ENCODE data around the gene KIDINS220.
"Not testable (repeated sequence)": the region's sequence is repeated elsewhere in the genome, so short reads cannot be mapped to it uniquely, and the experiment has no call there.

Gene KIDINS220

GRCh38 chr2:8754106-8754776, 83.2 kb downstream of the KIDINS220 start:
- Histone ChIP-seq H3K27me3 (ENCODE audit: control insufficient read depth, insufficient read depth, low read length) (no peaks in the 10 kb centered on the region), H3K27ac (ENCODE audit: low read depth, low read length) (no peak overlapping the region), H3K4me3 (ENCODE audit: low read length) (no peak overlapping the region), H3K36me3 (ENCODE audit: control insufficient read depth, insufficient read depth, low read length) (peaks cover 3% of the 10 kb centered on the region), H3K9ac (ENCODE audit: low read length) (no peak overlapping the region), H3K4me1 (ENCODE audit: control insufficient read depth, insufficient read depth, low read length) (peaks cover 2% of the 10 kb centered on the region)

DNA sequence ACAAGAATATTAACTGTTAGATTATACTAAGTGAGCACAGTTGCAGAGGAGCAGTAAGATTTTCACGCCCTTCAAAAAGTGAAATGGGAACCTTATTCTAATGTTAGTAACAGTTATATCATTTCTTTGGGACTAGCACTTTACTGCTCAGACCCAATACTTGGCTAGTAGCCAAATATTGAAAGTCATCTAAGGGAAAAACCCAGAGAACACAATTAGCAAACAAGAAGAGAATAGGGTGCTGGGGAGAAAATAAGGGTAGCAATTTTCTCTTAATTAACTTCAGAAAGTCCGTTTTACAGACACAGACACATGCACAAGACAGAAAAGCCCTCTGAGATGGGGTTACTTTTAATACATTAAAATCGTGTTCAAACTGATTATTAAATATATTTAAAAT, 83.8 kb downstream of the KIDINS220 start:
- H3K36me3 ChIP-seq (ENCODE audit: control insufficient read depth, insufficient read depth, low read length), result peaks cover 3% of the 10 kb centered on the region
- no peak overlapping the region for H3K4me3 ChIP-seq (ENCODE audit: low read length)
- H3K27me3 ChIP-seq (ENCODE audit: control insufficient read depth, insufficient read depth, low read length), result no peaks in the 10 kb centered on the region
- no peak overlapping the region for H3K9ac ChIP-seq (ENCODE audit: low read length)
- H3K27ac ChIP-seq (ENCODE audit: low read depth, low read length), result no peak overlapping the region
- H3K4me1 ChIP-seq (ENCODE audit: control insufficient read depth, insufficient read depth, low read length), result peaks cover 2% of the 10 kb centered on the region

- Histone ChIP-seq H3K36me3 (ENCODE audit: control insufficient read depth, insufficient read depth, low read length) (peaks cover 2% of the 10 kb centered on the region), H3K27me3 (ENCODE audit: control insufficient read depth, insufficient read depth, low read length) (no peaks in the 10 kb centered on the region), H3K4me3 (ENCODE audit: low read length) (no peak overlapping the region), H3K27ac (ENCODE audit: low read depth, low read length) (no peak overlapping the region), H3K9ac (ENCODE audit: low read length) (no peak overlapping the region), H3K4me1 (ENCODE audit: control insufficient read depth, insufficient read depth, low read length) (peaks cover 2% of the 10 kb centered on the region)
These were observed 85.0 kb downstream of the KIDINS220 start for GRCh38 chr2:8752385-8752784.

DNA sequence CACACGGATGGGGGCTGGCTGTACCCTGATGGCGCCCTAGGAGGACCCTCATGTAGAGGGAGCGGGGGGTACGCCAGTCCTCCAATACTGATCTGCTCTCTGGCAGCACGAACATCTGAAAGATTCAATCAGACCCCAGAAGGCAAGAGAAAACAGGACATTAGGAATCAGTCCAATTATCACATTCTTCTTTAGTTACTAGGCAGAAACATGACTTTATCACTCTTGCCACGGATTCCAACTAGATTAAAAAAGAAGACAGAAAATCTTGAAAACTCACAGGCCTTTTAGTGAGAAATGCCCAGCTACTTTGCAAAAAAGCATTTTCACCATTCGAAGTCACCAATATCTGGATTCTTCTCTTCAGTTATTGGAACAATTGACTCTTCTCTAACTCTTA, 87.2 kb downstream of the KIDINS220 start:
- H3K4me3 ChIP-seq (ENCODE audit: low read length), result no peak overlapping the region
- peaks cover 2% of the 10 kb centered on the region for H3K4me1 ChIP-seq (ENCODE audit: control insufficient read depth, insufficient read depth, low read length)
- H3K27ac ChIP-seq (ENCODE audit: low read depth, low read length), result no peak overlapping the region
- no peak overlapping the region for H3K9ac ChIP-seq (ENCODE audit: low read length)
- H3K27me3 ChIP-seq (ENCODE audit: control insufficient read depth, insufficient read depth, low read length), result no peaks in the 10 kb centered on the region
- no peaks in the 10 kb centered on the region for H3K36me3 ChIP-seq (ENCODE audit: control insufficient read depth, insufficient read depth, low read length)

GRCh38 chr2:8743261-8743660, 94.2 kb downstream of the KIDINS220 start:
- Histone ChIP-seq H3K4me1 (ENCODE audit: control insufficient read depth, insufficient read depth, low read length) (no peaks in the 10 kb centered on the region), H3K27ac (ENCODE audit: low read depth, low read length) (no peak overlapping the region), H3K9ac (ENCODE audit: low read length) (no peak overlapping the region), H3K4me3 (ENCODE audit: low read length) (no peak overlapping the region), H3K27me3 (ENCODE audit: control insufficient read depth, insufficient read depth, low read length) (no peaks in the 10 kb centered on the region), H3K36me3 (ENCODE audit: control insufficient read depth, insufficient read depth, low read length) (peaks cover 5% of the 10 kb centered on the region)

- Histone ChIP-seq H3K36me3 (ENCODE audit: control insufficient read depth, insufficient read depth, low read length) (peaks cover 8% of the 10 kb centered on the region), H3K4me1 (ENCODE audit: control insufficient read depth, insufficient read depth, low read length) (no peaks in the 10 kb centered on the region), H3K4me3 (ENCODE audit: low read length) (no peak overlapping the region), H3K27me3 (ENCODE audit: control insufficient read depth, insufficient read depth, low read length) (no peaks in the 10 kb centered on the region), H3K9ac (ENCODE audit: low read length) (no peak overlapping the region), H3K27ac (ENCODE audit: low read depth, low read length) (no peak overlapping the region)
These were observed 97.3 kb downstream of the KIDINS220 start for GRCh38 chr2:8740136-8740535.

DNA sequence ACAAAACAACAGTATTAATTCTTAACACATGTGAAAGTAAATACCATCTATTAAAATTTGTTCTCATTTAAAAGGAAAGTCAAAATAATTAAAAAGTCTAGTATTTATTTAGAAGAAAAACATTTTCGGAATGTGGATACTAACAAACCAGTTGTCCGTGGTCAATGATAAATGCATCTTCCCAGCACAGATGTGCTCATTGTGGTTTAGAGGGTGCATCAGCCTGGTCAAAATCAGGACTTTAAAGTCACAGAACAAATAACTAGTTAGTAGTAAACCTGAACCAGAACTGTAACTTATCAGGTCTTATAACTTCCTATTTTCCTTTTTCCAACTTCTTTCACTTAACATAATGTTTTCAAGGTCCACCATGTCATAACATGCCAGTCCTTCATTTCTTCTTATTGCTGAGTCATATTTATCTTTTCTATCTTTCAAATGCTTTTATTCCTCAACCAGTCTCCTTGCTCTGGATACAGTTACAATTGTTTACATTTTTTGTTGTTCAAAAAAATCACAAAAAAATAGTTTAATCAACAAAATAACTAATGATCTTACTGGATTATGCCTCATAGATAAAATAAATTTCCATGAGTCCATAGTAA, 99.7 kb downstream of the KIDINS220 start:
- H3K27ac ChIP-seq (ENCODE audit: low read depth, low read length), result no peak overlapping the region
- peaks cover 10% of the 10 kb centered on the region for H3K36me3 ChIP-seq (ENCODE audit: control insufficient read depth, insufficient read depth, low read length)
- H3K4me1 ChIP-seq (ENCODE audit: control insufficient read depth, insufficient read depth, low read length), result no peaks in the 10 kb centered on the region
- H3K4me3 ChIP-seq (ENCODE audit: low read length), result no peak overlapping the region
- no peak overlapping the region for H3K9ac ChIP-seq (ENCODE audit: low read length)
- no peaks in the 10 kb centered on the region for H3K27me3 ChIP-seq (ENCODE audit: control insufficient read depth, insufficient read depth, low read length)

DNA sequence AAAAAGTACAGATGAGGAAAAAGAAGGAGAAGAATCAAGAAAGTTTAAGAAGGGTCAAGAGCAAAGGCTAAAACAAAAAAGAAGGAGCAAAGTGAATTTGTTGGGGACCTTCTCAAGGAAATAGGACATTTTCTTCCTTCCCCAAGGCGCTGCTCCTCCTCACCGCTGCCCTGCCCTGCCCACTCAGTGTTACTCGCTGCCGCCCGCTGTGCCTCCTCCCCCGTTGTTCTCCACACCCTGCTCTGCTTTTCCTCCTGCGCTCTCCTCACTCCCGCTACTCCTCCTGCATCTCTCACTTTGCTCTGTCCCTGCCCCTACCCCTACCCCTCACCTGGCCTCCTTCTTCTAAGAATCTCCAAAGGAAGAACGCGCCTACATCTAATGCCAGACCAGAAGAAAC, 104.8 kb downstream of the KIDINS220 start:
- H3K4me3 ChIP-seq (ENCODE audit: low read length), result no peak overlapping the region
- H3K27ac ChIP-seq (ENCODE audit: low read depth, low read length), result no peak overlapping the region
- peaks cover 31% of the 10 kb centered on the region for H3K36me3 ChIP-seq (ENCODE audit: control insufficient read depth, insufficient read depth, low read length)
- H3K27me3 ChIP-seq (ENCODE audit: control insufficient read depth, insufficient read depth, low read length), result no peaks in the 10 kb centered on the region
- no peaks in the 10 kb centered on the region for H3K4me1 ChIP-seq (ENCODE audit: control insufficient read depth, insufficient read depth, low read length)
- no peak overlapping the region for H3K9ac ChIP-seq (ENCODE audit: low read length)

DNA sequence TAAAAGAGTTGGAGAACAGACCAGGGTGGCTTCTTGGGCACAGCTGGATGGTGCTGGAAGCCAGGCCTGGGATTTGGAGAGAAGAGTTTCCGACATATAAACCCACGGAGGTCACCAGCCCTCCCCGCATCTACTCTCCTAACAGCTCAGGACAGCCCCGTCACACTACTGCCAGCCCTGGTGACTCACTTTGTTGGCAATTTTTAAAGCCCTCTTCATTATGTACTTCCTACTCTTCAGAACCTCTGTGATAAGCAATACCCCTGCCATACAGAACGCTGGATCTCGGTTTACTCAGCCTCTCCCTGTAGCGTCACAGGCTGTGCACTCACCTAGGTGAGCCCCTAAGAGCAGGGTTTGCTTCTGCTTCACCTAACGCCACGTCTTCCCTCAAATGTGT, 107.5 kb downstream of the KIDINS220 start:
- peaks cover 28% of the 10 kb centered on the region for H3K36me3 ChIP-seq (ENCODE audit: control insufficient read depth, insufficient read depth, low read length)
- no peak overlapping the region for H3K27ac ChIP-seq (ENCODE audit: low read depth, low read length)
- no peak overlapping the region for H3K9ac ChIP-seq (ENCODE audit: low read length)
- no peak overlapping the region for H3K4me3 ChIP-seq (ENCODE audit: low read length)
- no peaks in the 10 kb centered on the region for H3K27me3 ChIP-seq (ENCODE audit: control insufficient read depth, insufficient read depth, low read length)
- no peaks in the 10 kb centered on the region for H3K4me1 ChIP-seq (ENCODE audit: control insufficient read depth, insufficient read depth, low read length)

- not testable (repeated sequence) for H3K4me3 ChIP-seq (ENCODE audit: low read length); H3K27ac ChIP-seq (ENCODE audit: low read depth, low read length); H3K27me3 ChIP-seq (ENCODE audit: control insufficient read depth, insufficient read depth, low read length); H3K9ac ChIP-seq (ENCODE audit: low read length); H3K4me1 ChIP-seq (ENCODE audit: control insufficient read depth, insufficient read depth, low read length)
- H3K36me3 ChIP-seq (ENCODE audit: control insufficient read depth, insufficient read depth, low read length), result peaks cover 28% of the 10 kb centered on the region
These were observed 108.3 kb downstream of the KIDINS220 start for GRCh38 chr2:8729101-8729500.

- no peaks in the 10 kb centered on the region for H3K4me1 ChIP-seq (ENCODE audit: control insufficient read depth, insufficient read depth, low read length)
- no peak overlapping the region for H3K27ac ChIP-seq (ENCODE audit: low read depth, low read length)
- H3K4me3 ChIP-seq (ENCODE audit: low read length), result no peak overlapping the region
- H3K9ac ChIP-seq (ENCODE audit: low read length), result no peak overlapping the region
- H3K36me3 ChIP-seq (ENCODE audit: control insufficient read depth, insufficient read depth, low read length), result peaks cover 28% of the 10 kb centered on the region
- H3K27me3 ChIP-seq (ENCODE audit: control insufficient read depth, insufficient read depth, low read length), result no peaks in the 10 kb centered on the region
These were observed 109.0 kb downstream of the KIDINS220 start for GRCh38 chr2:8728305-8729015.

- Histone ChIP-seq H3K36me3 (ENCODE audit: control insufficient read depth, insufficient read depth, low read length) (peaks cover 10% of the 10 kb centered on the region), H3K4me1 (ENCODE audit: control insufficient read depth, insufficient read depth, low read length) (no peaks in the 10 kb centered on the region), H3K9ac (ENCODE audit: low read length) (no peak overlapping the region), H3K4me3 (ENCODE audit: low read length) (no peak overlapping the region), H3K27me3 (ENCODE audit: control insufficient read depth, insufficient read depth, low read length) (no peaks in the 10 kb centered on the region), H3K27ac (ENCODE audit: low read depth, low read length) (no peak overlapping the region)
These were observed 111.6 kb downstream of the KIDINS220 start for GRCh38 chr2:8725838-8726237.

- H3K9ac ChIP-seq (ENCODE audit: low read length), result no peak overlapping the region
- H3K36me3 ChIP-seq (ENCODE audit: control insufficient read depth, insufficient read depth, low read length), result no peaks in the 10 kb centered on the region
- H3K27me3 ChIP-seq (ENCODE audit: control insufficient read depth, insufficient read depth, low read length), result no peaks in the 10 kb centered on the region
- H3K4me1 ChIP-seq (ENCODE audit: control insufficient read depth, insufficient read depth, low read length), result no peaks in the 10 kb centered on the region
- no peak overlapping the region for H3K4me3 ChIP-seq (ENCODE audit: low read length)
- no peak overlapping the region for H3K27ac ChIP-seq (ENCODE audit: low read depth, low read length)
These were observed 114.4 kb downstream of the KIDINS220 start for GRCh38 chr2:8722986-8723385.

All from rectal smooth muscle tissue (tissue), 1 donor.